Adipocyte (in vitro differentiated cells): ENCODE data around the gene SET.
"Not testable (repeated sequence)": the region's sequence is repeated elsewhere in the genome, so short reads cannot be mapped to it uniquely, and the experiment has no call there.

ENCODE experiments used
- DNase-seq: peaks from one replicate; pipeline ENCODE4 v3.0.0-alpha.2; 2015; ENCODE audit warnings: low read depth
- H3K27me3 ChIP-seq: replicated peaks from 2 replicates; pipeline ENCODE4 v1.7.0; 2013; ENCODE audit warnings: mild to moderate bottlenecking, low read length, moderate library complexity; ENCODE audit not compliant: control insufficient read depth, insufficient read depth
- H3K36me3 ChIP-seq: 2 replicates; pipeline ENCODE4 v1.7.0; 2013; ENCODE audit warnings: low read length, mild to moderate bottlenecking, moderate library complexity; ENCODE audit not compliant: control insufficient read depth, insufficient read depth, severe bottlenecking
- H3K4me1 ChIP-seq: 2 replicates; pipeline ENCODE4 v1.7.0; 2013; ENCODE audit warnings: mild to moderate bottlenecking, low read length, moderate library complexity; ENCODE audit not compliant: control insufficient read depth, insufficient read depth
- H3K4me3 ChIP-seq: 2 replicates; pipeline ENCODE4 v1.7.0; 2013; ENCODE audit warnings: mild to moderate bottlenecking, low read length, moderate library complexity
- H3K9ac ChIP-seq: 2 replicates; pipeline ENCODE4 v1.7.0; 2013; ENCODE audit warnings: mild to moderate bottlenecking, low read length, moderate library complexity
- H3K9me3 ChIP-seq: 2 replicates; pipeline ENCODE4 v1.7.0; 2013; ENCODE audit warnings: mild to moderate bottlenecking, low read length, moderate library complexity; ENCODE audit not compliant: control insufficient read depth

The SET gene

DNA sequence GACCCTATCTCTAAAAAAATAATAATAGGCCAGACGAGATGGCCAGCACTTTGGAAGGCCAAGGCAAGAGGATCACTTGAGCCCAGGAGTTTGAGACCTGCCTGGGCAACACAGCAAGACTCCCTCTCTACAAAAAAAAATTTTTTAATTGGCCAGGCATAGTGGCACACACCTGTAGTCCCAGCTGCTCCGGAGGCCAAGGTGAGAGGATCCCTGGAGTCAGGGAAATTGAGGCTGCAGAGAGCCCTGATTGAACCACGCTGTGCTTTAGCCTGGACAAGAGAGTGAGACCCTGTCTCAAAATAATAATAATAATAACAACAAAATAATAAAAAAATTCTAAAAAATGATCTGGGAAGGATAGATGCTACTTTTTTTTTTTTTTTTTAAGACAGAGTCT, 31.2 kb upstream of the SET start:
- Histone ChIP-seq H3K36me3 (no peaks in the 10 kb centered on the region), H3K4me3 (no peak overlapping the region), H3K27me3 (no peaks in the 10 kb centered on the region), H3K4me1 (peaks cover 3% of the 10 kb centered on the region), H3K9ac (no peak overlapping the region), H3K9me3 (no peaks in the 10 kb centered on the region)
- no peak for DNase-seq

DNA sequence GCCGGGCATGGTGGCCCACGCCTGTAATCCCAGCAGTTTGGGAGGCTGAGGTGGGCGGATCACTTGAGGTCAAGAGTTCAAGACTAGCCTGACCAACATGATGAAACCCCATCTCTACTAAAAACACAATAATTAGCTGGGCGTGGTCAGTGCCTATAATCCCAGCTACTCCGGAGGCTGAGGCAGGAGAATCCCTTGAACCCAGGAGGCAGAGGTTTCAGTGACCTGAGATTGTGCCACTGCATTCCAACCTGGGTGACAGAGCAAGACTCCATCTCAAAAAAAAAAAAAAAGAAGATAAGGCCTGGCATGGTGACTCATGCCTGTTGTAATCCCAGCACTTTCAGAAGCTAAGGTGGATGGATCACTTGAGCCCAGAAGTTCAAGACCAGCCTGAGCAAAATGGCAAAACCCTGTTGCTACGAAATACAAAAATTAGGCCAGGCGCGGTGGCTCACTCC, 22.5 kb upstream of the SET start:
- H3K9ac ChIP-seq, H3K27me3 ChIP-seq, H3K4me3 ChIP-seq, H3K4me1 ChIP-seq, DNase-seq, H3K36me3 ChIP-seq, H3K9me3 ChIP-seq: not testable (repeated sequence)

GRCh38 chr9:128669786-128670185, 19.2 kb upstream of the SET start:
- Histone ChIP-seq H3K4me3 (no peak overlapping the region), H3K4me1 (peaks cover 4% of the 10 kb centered on the region), H3K36me3 (no peaks in the 10 kb centered on the region), H3K9me3 (no peaks in the 10 kb centered on the region), H3K9ac (no peak overlapping the region), H3K27me3 (no peaks in the 10 kb centered on the region)
- DNase-seq: no peak

- Histone ChIP-seq H3K36me3 (no peaks in the 10 kb centered on the region), H3K9me3 (no peaks in the 10 kb centered on the region), H3K9ac (no peak overlapping the region), H3K4me1 (no peaks in the 10 kb centered on the region), H3K27me3 (no peaks in the 10 kb centered on the region), H3K4me3 (no peak overlapping the region)
- no peak for DNase-seq
Observed at GRCh38 chr9:128675382-128675781, 13.6 kb upstream of the SET start.

DNA sequence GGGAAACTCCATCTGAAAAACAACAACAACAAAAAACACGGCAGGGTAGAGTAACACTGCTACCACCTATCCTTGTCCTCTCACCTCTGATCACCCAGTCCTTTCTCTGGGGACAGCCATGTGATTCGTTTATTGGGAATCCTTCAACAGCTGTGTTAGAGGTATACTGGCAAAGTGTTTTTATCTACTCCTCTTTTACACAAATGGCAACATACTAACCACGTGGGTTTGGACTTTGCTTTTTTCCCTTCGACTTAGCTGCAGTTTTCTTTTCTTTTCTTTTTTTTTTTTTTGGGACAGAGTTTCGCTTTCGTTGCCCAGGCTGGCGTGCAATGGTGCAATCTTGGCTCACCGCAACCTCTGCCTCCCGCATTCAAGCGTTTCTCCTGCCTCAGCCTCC, 11.2 kb upstream of the SET start:
- no peak for DNase-seq
- peaks cover under 1% of the 10 kb centered on the region for H3K4me1 ChIP-seq
- no peak overlapping the region for H3K9ac ChIP-seq
- no peaks in the 10 kb centered on the region for H3K27me3 ChIP-seq
- H3K36me3 ChIP-seq: no peaks in the 10 kb centered on the region
- no peaks in the 10 kb centered on the region for H3K9me3 ChIP-seq
- no peak overlapping the region for H3K4me3 ChIP-seq

DNA sequence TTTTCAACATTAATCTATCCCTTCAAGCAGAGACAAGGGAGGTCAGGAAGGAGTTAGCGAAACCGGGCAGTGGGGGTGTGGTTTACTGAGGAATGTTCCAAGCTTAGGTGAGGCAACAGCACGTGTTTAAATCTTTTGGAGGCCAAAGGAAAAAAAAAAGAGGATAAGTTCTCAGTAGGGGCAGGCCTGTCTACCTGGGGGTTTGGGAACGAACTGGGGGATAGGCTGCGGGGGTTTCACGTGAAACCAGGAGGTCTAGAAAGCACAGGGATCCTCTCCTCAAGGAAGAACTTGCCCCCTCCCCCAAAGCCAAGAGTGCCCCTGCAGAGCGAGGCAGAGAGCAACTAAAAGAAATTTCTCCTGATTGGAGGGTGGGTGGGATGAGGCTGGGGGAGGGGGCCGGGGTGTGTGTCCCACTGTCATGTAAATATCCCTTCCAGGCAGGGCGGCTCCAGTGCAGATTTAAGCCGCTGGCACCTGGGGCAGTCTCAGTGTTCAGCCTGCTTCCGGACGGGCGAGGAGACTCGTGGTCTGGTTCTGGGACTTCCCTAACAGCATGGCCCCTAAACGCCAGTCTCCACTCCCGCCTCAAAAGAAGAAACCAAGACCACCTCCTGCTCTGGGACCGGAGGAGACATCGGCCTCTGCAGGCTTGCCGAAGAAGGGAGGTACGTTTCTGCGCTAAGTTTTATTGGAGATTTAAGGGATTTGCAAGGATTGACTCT, 5.5 kb upstream of the SET start:
- DNase-seq: peak; percentile 73
- Histone ChIP-seq H3K4me3 (peak overlapping the region; percentile 92), H3K9ac (peak overlapping the region; percentile 91)

DNA sequence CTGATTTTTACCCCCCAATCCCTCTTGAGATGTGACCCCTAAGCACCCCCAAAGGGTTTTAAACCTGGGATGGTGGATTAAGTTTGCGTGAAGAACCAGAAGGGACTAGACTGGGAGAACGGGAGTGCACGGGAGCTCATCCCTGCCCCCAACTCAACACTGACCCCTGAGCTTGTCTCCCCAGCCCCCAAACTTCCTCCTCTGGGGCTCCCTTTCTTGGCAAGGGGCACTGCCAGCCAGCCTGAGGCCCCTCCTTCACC, 5.0 kb upstream of the SET start:
- H3K9me3 ChIP-seq: no peaks in the 10 kb centered on the region
- no peak for DNase-seq
- H3K9ac ChIP-seq: peak overlapping the region; percentile 91
- no peaks in the 10 kb centered on the region for H3K36me3 ChIP-seq
- no peaks in the 10 kb centered on the region for H3K27me3 ChIP-seq
- H3K4me3 ChIP-seq: peak overlapping the region; percentile 92
- H3K4me1 ChIP-seq: peaks cover 29% of the 10 kb centered on the region

More for the DNA sequence above, 5.5 kb upstream of the SET start:
- peaks cover 29% of the 10 kb centered on the region for H3K4me1 ChIP-seq
- H3K27me3 ChIP-seq: no peaks in the 10 kb centered on the region
- no peaks in the 10 kb centered on the region for H3K9me3 ChIP-seq
- no peaks in the 10 kb centered on the region for H3K36me3 ChIP-seq

- Histone ChIP-seq H3K9me3 (no peaks in the 10 kb centered on the region), H3K9ac (peak overlapping the region; percentile 91), H3K4me1 (peaks cover 29% of the 10 kb centered on the region), H3K4me3 (peak overlapping the region; percentile 92), H3K27me3 (no peaks in the 10 kb centered on the region), H3K36me3 (no peaks in the 10 kb centered on the region)
- DNase-seq: peak; percentile 73
Observed at GRCh38 chr9:128684325-128685199, 4.5 kb upstream of the SET start.

- H3K4me3 ChIP-seq: no peak overlapping the region
- DNase-seq: no peak
- H3K36me3 ChIP-seq: no peaks in the 10 kb centered on the region
- H3K27me3 ChIP-seq: no peaks in the 10 kb centered on the region
- peaks cover 31% of the 10 kb centered on the region for H3K4me1 ChIP-seq
- no peaks in the 10 kb centered on the region for H3K9me3 ChIP-seq
- no peak overlapping the region for H3K9ac ChIP-seq
Observed at GRCh38 chr9:128685636-128686489, 3.2 kb upstream of the SET start.

GRCh38 chr9:128687453-128687852, 1.6 kb upstream of the SET start:
- Histone ChIP-seq H3K36me3 (peaks cover 13% of the 10 kb centered on the region), H3K4me3 (no peak overlapping the region), H3K9me3 (no peaks in the 10 kb centered on the region), H3K4me1 (peaks cover 39% of the 10 kb centered on the region), H3K27me3 (no peaks in the 10 kb centered on the region), H3K9ac (no peak overlapping the region)
- DNase-seq: no peak

- H3K9me3 ChIP-seq: no peaks in the 10 kb centered on the region
- peak overlapping the region; percentile 73 for H3K4me3 ChIP-seq
- H3K27me3 ChIP-seq: no peaks in the 10 kb centered on the region
- H3K9ac ChIP-seq: peak overlapping the region; percentile 80
- peaks cover 32% of the 10 kb centered on the region for H3K36me3 ChIP-seq
- H3K4me1 ChIP-seq: peaks cover 24% of the 10 kb centered on the region
- DNase-seq: no peak
Observed at GRCh38 chr9:128689293-128689774, 312 bp downstream of the SET start.
